Mesangial cell (primary cell): ENCODE results near the gene GAK. TPM values are rescaled to one million over a fixed set of nuclear protein-coding genes. Genes with fewer than 3 reads are reported as not detected.

Experiments used
- total RNA-seq: library from RNA; depleted of rRNA; stranded (reverse); fragments of >200 nt; gene quantifications from 2 replicates; pipeline ENCODE4 v1.2.3, GENCODE V29; 2015

Gene GAK
- 98.2 and 116 TPM in 2 replicates for total RNA-seq

GRCh38 chr4:931960-932712 is at the start of gene GAK, which contains the start of gene TMEM175:
TSS of gene GAK (minus strand) at chr4:932316. CDS start at chr4:932187, 129 bp downstream.
TSS of gene TMEM175 (plus strand) at chr4:932460. CDS start at chr4:947740, 15,280 bp downstream.

GRCh38 chr4:973431-974397 is 41.6 kb upstream of the GAK start, which contains the start of gene DGKQ:
TSS of gene DGKQ (minus strand) at chr4:973569. CDS start at chr4:973482, 87 bp downstream.

DNA sequence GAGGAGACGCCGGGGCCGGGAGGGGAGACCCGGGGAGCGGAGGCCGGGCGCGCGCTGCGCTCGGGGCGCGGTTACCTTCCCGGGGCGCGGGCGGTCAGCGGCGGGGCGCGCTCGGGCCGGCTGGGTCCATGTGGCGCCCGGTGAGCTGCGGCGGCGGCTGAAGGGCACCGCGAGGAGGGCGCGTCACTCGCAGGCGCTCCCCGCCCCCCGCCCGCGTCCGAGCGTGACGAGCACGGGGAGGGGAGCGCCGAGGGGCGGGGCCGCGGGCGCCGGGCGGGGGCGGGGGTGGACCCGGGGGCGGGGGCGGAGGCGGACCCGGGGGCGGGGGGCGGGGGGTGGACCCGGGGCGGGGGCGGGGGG is 106.2 kb downstream of the GAK start, which contains the start of gene CPLX1:
Gene CPLX1, minus strand, starts transcription at position 159 of the 360 bp plus-strand sequence. CDS start 1,607 bp downstream, outside the sequence.

Other genes starting within 250 kb of the GAK start
- gene SLC49A3, start 243.2 kb downstream of the GAK start, total RNA-seq = 2.9 and 13.1 TPM in 2 replicates
- 27.4 and 39.2 TPM in 2 replicates for gene PCGF3, start 226.5 kb downstream of the GAK start, total RNA-seq
- gene CPLX1, start 106.2 kb downstream of the GAK start, total RNA-seq = 0.16 and 1.8 TPM in 2 replicates
- 17.3 and 36.3 TPM in 2 replicates for gene TMEM175, start 144 bp upstream of the GAK start, total RNA-seq
- gene DGKQ, start 41.3 kb upstream of the GAK start, total RNA-seq = 10.8 and 14.3 TPM in 2 replicates
- gene IDUA, start 54.7 kb upstream of the GAK start, total RNA-seq = 2.0 and 20.7 TPM in 2 replicates
- 0.16 and 0.51 TPM in 2 replicates for gene SLC26A1, start 61.1 kb upstream of the GAK start, total RNA-seq
- gene FGFRL1, start 79.3 kb upstream of the GAK start, total RNA-seq = 60.5 and 72.2 TPM in 2 replicates
- gene RNF212, start 181.2 kb upstream of the GAK start, total RNA-seq = 1.5 and 3.7 TPM in 2 replicates
- 17.1 and 83.5 TPM in 2 replicates for gene SPON2, start 240.3 kb upstream of the GAK start, total RNA-seq